ENCODE results near the gene PRRX1.

The PRRX1 gene

DNA sequence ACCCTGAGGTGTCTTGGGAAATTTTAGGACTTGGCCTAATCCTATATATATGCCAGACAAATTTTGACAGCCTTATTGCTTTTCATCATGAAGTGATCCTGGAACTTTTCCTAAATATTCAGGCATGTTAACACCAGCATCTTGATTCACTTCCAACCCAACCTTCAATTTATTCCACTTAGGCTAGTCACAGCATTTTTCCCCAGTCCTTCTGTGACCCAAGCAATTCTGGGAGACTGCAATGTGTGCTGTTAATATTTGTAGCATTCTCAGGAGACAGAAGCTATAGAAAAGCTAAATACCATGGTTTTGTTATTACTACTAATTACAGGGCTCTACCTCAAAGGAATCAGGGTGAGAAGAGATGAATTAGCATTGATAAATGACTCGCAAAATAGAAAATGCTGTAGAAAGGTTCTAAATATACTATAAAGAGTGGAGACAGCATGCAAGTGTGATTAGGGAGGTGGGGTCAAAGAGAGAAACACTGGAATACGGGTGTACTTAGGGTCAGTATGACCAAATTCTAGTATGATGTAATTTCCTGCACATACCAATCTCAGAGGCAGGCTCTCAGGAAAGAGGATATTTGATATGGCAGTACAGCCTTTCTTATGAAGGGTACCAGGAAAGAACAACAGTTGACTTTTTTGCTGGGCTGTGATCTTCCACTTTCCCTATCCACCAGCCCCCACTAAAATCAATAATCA is 29.1 kb downstream of the PRRX1 start:
- DNase-seq = no peak

DNA sequence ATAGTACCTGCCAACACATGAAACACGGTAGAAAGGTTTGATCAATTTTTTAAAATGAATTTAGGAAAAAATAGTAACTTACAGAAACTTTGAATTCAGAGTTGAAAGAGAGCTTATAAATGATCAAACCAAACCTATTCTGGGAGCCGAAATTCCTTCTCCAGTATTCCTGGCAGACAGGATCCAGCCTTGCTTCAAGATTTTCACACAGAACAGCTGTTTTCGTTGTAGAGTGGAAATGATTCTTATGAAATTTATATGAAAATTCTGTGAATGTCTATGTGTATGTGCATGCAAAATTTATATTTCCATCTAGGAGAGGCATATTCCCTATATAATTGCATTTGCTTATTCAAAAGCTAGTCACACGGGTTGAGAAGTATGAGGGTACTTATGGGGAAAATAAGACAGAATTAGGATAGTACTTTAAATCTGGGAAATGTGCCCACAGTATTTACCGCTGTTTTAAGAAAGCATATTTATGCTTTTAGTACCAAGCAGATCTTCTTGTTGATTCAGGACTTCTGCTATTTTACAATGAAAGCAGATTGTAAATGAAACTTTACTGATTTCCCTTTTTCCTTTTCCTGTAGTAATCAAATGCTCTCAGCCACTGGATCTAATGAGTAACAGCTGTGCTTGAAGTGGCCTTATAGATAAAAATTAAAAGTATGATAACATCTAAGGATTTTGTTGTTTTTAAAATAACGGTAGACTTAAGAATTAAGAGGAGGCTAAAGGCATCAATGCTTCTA is 30.4 kb downstream of the PRRX1 start:
- DNase-seq = no peak

DNA sequence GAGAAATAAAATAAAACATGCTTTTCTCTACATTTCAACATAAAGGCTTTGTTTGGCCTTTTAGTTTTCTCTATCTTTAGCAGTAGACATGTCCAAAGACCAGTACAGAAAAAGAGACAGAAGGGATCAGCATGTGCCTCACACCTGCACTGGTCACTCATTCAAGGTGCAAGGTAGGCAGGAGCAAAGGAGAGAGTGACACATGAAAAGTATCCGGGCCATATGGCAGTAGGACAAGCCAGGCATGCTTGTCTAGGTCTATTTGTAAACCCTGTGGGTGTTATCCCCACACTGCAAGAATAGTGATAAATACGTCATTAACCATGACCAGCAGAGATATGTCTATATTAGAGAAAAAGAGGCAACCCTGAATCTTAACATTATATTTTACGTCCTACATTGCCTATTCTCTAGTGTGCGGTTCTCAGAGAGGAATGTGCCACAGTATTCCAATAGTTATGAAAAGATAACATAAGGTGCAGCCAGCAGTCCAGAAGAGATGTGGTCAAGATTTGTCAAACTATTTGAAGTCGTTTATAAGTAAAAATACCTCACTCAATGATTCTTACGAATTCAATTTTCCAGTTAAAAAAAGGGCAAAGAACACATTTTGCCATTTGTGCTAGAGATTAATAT is 32.1 kb downstream of the PRRX1 start:
- no peak for DNase-seq

DNA sequence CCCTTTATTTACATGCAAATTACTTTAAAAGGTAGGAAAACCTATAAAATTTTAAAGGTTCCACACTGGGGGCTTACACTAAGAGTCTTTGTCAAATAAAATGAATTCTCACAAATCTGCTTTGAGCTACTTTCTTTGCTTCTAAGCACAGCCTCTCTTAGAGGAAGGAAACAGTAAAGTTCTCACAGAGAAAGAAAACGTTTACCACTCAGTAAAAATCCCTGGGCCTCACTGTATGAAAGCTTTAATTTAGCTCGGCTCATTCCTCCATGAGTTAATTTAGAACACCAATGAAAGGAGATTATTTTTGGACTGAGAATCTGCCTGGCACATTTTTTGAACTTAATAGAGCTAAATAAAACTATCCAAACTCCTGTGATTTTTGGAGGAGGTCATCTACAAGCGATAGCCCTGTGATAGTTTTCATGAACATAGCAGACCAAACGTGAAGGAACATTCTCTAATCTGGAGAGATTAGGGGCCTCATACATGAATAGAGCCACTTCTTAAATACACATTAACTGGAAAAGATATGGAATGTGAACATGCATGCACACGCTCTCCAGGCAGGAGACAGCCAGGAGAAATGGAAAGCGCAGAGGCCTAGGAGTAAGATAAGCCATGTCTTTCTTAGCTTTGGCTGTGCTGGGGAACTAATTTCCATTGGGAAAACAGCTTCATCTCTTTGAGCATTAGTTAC is 32.8 kb downstream of the PRRX1 start:
- no peak for DNase-seq

DNA sequence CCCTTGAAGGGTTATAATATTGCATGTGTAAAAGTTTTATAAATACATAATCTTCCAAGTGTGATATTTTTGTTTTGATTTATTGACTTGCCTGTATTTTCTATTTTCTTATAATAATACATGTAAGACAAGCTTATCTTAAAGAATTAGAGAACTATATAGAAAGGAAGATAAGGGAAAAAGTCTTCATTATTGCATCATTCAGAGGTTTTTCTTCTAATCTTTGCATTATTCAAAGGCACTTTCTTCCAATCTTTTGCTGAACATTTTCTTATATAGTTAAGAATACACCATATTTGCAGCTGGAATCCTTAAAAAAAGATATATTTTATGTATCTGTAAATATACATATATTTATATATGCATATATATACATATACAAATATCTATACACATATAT is 33.4 kb downstream of the PRRX1 start:
- DNase-seq = no peak

DNA sequence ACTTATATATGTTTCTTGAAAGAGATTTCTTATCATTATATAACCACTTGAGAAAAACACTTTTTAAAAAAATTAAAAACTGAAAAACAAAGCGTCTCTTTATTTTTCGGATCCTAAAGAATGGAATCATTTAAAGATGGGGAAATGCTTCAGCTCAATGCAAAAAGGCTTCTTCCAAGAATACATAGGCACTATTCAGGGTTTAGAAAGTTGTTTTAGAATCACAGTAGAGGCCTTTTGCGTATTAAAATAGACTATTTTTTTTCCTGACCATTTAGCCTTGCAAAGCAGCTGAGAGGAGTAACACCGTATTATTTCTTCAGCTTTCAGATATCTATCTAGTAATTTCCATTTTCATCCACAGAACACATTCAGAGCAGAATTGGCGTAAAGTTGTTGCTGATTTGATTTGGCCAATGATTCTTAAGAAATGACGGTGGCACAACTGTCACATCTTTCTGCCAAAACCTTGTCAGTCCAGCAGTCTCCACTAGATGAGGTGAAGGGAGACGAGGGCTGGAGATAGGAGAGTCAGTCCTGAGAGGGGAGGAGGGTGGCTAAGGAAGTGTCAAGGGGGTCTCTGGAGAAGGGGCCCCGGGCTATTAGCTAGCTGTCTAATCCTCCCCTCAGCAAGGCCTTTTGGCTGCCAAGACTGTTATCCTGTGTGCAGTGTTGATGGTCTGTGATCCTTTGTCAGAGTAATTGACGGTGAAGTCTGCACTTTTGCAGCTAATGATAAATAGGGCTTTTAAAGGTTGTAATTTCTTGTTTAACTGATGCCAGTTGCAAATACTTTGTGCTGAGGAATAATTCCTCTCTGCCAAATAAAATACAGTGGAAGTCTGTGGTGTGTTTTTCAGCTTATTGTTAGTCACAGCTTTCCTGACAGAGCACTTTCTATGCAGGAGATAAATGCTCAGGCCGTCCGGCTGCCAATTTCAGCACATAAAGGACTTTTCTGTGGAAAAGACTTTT is 34.7 kb downstream of the PRRX1 start:
- DNase-seq = no peak

DNA sequence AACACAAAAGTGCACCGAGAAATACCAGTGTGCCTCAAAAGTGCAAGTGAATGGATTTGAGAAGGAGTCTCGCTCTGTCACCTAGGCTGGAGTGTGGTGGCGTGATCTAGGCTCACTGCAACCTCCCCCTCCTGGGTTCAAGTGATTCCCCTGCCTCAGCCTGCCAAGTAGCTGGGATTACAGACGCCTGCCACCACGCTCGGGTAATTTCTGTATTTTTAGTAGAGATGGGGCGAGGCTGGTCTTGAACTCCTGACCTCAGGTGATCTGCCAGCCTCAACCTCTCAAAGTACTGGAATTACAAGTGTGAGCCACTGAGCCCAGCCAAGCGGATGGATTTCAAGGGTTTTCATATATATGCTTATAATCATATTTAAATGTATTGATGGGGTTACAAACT is 35.8 kb downstream of the PRRX1 start:
- no peak for DNase-seq

DNA sequence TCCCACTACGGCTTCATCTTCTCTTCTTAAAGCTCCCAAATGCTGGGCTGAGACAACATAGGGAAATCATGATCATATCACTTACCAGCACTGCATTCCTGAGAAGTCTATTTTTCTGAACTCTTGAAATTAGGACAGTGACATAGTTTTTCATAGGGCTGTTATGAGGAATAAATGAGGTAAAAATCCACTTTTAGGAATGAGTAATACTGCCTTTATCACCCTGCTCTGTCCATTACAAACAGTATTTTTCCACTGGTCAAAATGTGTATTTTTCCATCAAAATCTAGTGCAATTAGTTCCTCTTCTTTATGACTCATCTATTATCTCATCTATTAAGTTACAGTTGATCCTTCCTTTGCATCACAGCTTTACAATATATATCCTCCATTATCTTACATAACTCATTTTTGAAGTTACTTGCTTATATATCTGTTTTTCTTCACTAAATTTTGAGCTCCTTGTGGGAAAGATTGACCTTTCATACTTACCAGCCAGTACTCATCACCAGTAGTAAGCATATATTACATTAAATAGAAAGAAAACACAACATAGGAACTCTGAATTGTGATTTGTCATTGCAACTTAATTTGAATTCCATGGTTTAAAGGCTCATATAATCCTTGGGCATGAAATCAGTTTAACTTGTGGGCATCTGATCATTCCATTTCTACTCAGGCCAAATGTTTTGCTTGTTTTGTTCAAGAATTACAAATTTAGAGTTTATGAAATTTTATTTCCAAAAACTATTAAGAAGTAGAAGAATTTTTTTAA is 37.1 kb downstream of the PRRX1 start:
- DNase-seq = no peak

DNA sequence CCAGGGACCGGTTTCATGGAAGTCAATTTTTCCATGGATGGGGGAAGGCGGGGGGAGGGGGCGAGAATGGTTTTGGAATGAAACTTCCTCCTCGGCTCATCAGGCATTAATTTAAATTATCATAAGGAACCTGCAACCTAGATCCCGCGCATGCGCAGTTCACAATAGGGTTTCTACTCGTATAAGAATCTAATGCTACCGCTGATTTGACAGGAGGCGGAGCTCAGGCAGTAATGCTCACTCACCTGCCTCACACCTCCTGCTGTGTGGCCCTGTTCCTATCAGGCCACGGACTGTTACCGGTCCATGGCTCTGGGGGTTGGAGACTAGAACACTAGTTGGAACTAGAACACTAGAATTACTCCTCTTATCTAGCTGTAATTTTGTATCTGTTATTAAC is 38.0 kb downstream of the PRRX1 start:
- no peak for DNase-seq

DNA sequence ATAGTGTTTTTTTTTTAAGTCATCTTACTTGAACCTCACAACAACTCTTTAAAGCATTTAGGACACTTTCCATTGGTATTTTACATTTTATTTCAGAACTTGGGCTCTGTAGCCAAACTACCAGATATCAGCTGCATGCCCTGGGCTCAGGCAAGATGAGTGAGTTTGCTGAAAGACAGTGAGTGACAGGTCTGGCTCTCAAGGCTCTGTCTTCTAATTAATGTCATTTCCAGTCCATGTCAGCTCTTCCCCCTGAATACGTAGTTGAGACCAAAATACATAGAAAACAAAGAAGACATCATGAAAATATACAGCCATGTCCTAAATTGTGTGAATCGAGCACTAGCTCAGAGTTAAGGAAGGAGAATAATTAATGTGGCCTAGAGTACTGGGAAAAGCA is 39.7 kb downstream of the PRRX1 start:
- no peak for DNase-seq

DNA sequence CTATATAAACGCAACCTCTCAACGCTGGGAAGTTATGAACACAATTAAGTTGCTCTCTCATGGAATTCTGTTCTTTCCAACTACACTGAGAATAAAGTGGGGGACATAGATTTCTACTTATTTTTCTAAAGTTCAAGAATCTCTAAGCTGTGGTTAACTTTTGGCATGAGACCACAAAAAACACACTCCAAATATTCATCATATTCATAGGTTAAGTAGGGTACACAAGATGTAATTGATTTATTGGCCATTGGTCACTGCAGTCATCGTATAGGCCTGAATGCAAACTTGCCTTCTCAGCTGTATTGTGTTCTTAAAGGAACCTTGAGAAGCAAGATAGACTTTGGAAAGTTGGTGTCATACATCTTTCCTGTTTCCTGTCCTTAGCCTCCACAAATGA is 40.3 kb downstream of the PRRX1 start:
- DNase-seq = no peak

DNA sequence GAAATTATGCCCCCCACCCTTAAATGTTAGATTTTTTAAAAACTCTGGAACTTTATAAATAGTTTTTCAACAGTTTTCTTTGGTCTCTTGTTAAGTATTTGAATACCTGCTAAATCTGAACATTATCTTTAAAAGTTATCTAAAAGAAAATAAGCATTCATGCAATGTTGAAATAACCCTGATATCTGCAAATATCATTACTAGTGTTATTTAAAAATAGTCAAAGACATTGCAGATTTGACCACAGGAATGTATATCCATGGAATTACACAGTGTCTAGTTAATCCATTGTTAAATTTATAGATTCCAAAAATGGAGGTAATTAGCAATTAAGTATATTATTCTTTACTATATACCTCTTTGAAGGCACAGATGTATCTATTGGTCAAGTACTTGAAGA is 42.0 kb downstream of the PRRX1 start:
- no peak for DNase-seq

DNA sequence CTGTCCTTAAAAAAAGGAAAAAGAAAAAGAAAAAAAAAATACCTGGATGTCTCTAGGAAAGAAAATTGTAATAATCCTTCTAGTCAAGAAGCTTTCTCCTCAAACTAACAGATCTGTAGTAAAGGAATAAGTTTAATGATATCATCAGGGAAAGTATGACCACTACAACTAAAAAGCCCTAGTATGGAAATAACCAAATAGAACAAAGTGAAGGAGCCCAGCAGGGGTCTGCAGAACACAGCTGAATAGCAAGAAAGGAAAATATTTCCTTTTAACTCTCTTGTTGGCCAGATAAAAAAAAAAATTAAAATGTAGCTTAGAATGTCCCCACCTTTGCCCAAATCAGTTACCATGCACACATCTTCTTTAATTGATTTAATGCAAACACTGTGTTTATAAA is 43.2 kb downstream of the PRRX1 start:
- no peak for DNase-seq

DNA sequence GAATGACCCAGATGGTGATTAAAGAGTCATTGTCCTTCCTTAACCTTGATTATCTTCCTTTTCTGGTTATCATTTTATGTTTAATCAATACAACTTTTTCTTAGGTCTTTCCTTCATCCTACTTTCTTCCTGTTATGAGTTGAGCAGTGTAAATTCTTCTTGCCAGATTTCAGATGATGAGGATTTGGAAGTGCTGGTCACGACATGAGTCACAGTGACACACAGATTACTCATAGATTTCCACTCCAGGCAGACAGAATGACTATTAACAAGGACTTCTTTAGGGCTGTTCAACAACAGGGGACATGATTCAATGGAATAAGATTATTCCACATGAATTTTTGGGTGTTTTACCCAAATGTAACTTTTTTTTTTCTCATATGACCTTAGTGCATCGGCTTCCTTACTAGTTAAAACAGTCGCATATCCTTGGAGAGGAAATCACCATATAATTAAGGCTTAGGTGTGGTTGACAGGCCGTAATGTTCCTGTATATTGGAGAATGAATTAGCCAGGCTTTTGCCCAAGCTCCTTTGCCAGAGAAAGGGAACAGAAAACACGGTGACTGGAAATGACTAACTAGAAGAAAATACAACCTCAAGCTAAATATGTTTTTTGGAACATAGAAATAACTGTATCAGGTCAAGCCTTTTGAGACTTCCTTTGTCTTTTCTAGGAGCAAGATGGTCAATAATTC is 44.2 kb downstream of the PRRX1 start:
- DNase-seq = no peak

DNA sequence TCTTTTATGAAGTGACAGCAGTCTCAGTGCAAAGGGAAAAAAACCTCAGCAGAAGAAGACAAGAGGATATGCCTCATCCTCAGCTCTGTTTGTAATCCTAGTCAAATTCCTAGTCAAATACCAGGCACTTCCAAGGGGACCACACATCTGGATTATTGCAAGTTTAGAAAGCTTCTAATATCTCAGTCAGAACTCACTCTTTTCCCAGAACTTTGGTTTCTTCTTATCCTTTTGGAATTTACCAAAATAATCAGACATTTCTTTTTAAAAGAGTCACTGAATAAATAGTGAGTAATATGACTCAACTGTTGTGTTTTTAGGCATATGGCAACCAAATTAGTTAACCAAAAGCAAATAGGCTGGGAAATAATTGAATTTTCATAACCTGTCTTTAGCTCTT is 47.8 kb downstream of the PRRX1 start:
- no peak for DNase-seq

DNA sequence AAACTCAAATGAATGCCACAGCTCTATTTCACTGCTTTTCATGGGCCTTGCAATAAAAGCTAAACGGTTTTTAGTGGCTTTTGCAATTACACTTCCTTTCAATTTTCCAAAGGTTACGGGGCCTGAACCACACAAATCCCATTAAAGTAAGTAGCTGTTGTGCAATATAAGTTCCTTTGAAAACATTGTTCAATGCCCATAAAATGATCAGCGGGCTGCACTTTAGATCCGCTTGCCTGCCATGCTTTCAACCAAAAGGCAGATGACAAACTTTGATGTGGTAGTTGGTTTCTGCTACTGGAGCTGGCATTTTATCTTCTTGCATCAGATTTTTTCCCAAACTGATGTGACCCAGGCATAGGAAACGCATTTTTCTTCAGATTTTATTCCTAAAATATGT is 50.2 kb downstream of the PRRX1 start:
- no peak for DNase-seq

DNA sequence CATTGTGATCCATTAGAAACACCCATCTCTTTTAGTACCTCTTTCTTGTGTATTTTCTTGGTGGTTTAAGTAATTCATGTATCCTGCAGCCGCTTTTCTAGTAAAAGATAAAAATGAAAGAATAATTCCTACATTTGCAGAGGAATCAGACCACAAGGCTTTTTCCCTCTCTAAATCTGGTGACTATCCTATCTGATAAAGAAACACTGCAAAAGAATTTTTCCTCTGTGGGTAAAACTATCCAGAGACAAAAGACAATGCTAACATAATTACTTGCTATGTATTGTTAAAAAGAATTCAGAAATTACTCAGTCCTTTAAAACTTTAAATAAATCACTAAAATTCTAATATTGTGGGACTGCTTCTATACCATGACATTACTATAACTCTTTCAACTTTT is 51.0 kb downstream of the PRRX1 start:
- no peak for DNase-seq

DNA sequence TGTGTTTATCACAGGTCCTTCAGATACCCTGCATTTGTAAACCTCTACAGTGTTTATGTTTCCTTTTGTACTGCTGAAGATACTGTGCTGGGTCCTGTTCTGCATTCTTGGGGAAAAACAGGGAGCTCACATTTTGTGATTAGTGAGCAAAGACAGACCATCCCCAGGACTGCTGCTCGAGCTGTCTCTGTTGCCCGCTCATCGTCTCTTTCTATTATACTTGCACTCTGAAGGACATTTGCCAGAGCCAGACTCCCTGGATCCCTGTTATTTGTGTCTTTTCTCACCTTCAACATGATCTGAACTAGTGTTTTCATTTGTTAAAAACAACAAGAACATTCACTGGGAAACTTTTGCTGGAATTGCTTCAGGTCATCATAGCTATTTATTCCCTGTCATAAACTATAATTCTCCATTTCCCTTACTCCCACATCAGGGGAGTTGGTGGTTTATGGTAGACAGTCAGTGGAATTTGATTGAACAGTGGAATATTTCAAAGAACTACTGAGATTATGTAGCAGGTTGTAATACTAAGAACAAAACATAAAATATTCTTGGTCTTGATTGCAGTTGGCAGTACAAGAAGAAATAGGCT is 53.0 kb downstream of the PRRX1 start:
- DNase-seq = no peak

DNA sequence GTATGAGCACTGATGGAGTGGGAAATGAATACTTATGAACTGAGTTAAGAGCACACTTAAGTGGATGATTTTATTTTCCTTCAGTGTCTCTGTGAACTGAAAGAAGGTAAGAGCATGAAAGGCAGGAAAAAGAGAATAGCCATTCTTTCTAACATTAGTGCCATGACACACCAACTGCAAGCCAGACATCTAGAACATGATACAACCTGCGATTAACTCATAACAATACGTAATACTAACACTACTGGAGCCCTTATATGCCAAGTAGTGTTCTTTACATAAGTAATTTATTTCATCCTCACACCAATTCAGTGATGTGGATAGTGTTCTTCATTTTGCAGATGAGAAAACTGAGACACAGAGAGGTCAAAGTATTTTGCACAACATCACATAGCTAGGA is 56.7 kb downstream of the PRRX1 start:
- DNase-seq = no peak

DNA sequence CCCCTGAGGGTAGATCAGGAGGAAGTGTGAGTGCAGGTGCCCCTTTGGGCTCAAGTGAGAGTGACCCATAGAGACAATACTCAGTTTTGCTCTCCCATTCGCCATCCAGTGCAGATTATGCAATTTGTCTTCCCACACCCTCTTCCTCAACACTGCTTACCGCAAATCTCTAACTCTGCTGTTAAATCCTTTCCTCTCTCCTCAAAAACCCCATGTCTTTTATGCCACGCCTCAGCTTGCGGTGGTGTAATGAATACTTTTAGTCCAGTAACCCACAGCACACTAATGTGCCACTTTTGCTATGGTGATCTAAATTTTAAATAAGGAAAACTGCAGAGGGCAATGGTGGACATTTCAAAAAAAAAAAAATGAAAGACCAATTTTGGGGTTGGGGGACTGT is 57.7 kb downstream of the PRRX1 start:
- DNase-seq = no peak

DNA sequence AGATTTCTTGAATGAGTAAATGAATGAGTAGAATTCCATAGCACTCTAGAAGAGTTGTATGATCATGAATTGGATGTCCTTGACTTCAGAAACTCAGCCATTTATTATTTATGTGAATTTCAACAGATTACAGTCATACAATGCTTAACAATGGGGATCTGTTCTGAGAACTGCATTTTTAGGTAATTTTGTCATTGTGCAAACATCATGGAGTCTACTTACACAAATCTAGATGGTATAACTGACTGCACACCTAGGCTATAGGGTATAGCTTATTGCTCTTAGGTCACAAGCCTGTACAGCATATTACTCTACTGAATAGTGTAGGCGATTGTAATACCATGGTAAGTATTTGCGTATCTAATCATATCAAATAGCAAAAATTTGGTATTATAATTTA is 59.6 kb downstream of the PRRX1 start:
- no peak for DNase-seq

All from KG1 (cell line).